ENCODE results near the gene ECHDC3. TPM values are rescaled to one million over a fixed set of nuclear protein-coding genes. Genes with fewer than 3 reads are reported as not detected.
A peak's percentile ranks its signal among the peaks of the same experiment; 100 is the strongest.

Gene ECHDC3
- total and polyA plus RNA-seq, 2 of the 8 experiments (the other 6 are each of a cell fraction or from before 2014, with no cell fraction given) = 15.6 to 19.9 TPM

DNA sequence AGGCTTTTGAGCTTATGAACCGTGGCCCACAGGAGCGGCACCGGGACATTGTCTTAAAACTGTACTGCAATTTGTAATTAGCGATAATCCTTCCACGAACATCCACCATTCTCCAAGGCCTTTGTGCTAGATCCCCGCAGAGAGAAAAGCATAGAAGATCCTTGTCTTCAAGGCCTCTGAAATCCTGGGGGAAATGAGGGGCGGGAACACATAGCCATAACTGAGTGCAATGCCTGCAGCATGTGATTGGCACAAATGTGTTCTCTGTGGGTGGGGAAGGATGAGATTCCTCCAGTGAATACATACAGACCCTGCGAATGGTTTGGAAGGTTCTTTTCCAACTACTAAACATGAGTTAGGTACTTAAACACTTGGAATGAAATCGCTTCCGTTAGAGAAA is 55.1 kb downstream of the ECHDC3 start:
- POLR2A ChIA-PET (ENCODE audit: partially characterized antibody) = interaction anchor here (0.6 kb wide), 2 partner anchors 128 to 254 kb away, joined by 3 read pairs; no protein-coding TSS in a partner anchor
- no peak overlapping the region for H4K5ac ChIP-seq (ENCODE audit: insufficient read length, low read depth, low read length)
- WGBS, 2 experiments (ENCODE audit: extremely low coverage in 1 of 2, insufficient coverage in 1 of 2, insufficient read length in 1 of 2, insufficient replicate concordance in 2 of 2, low coverage in 1 of 2, low lambda C conversion rate in 2 of 2, missing lambda C conversion rate in 1 of 2) = 92% methylated on average over 10 of the region's 10 CpGs; no CpG with 5 or more reads in 1 of the 2 experiments
- H2BK15ac ChIP-seq (ENCODE audit: low read length) = no peak overlapping the region
- H3K4me3 ChIP-seq (ENCODE audit: extremely low read depth in 1 of 4, insufficient read depth in 2 of 4, low read depth in 3 of 4, low read length in 4 of 4) = no peak overlapping the region; a peak in 1 of 8 replicates
- no peaks in the 10 kb centered on the region for H3K79me2 ChIP-seq (ENCODE audit: control insufficient read depth in 1 of 2, insufficient read depth in 2 of 2, low read length in 2 of 2)
- no peak overlapping the region for H3K56ac ChIP-seq (replicated peaks; ENCODE audit: insufficient read length, low read depth, low read length)
- no peak overlapping the region for H4K8ac ChIP-seq (ENCODE audit: extremely low read depth, insufficient read depth, low read length)
- DNase-seq (ENCODE audit: low read depth in 1 of 2, low spot score in 2 of 2) (no peak), FAIRE-seq (no peak)
- H3K23ac ChIP-seq (ENCODE audit: insufficient read length) = no peak overlapping the region
- H3K36me3 ChIP-seq (ENCODE audit: control insufficient read depth in 2 of 4, insufficient read depth in 4 of 4, low read length in 3 of 4) = no peaks in the 10 kb centered on the region
- H3K27ac ChIP-seq (ENCODE audit: low read depth, low read length) = no peak overlapping the region
- no peak overlapping the region for H2AK5ac ChIP-seq (ENCODE audit: low read depth, low read length)
- no peak overlapping the region for H3K4me2 ChIP-seq (ENCODE audit: insufficient read depth in 1 of 2, low read depth in 2 of 2, low read length in 2 of 2)
- H2BK12ac ChIP-seq (ENCODE audit: low read depth, low read length) = no peak overlapping the region
- H2BK20ac ChIP-seq (ENCODE audit: low read length) = 0 out of 2 replicates have a peak overlapping the region, but pooled peaks have one; percentile 66
- H2BK5ac ChIP-seq (ENCODE audit: low read depth, low read length) = no peak overlapping the region
- H3K27me3 ChIP-seq (replicated peaks in 1 of 4; ENCODE audit: control insufficient read depth in 3 of 4, extremely low read depth in 1 of 4, insufficient read depth in 3 of 4, low read length in 3 of 4) = no peaks in the 10 kb centered on the region
- peaks cover 0 to 6% of the 10 kb centered on the region in 2 experiments; a peak in 1 of 4 replicates for H3K9me3 ChIP-seq (ENCODE audit: insufficient read depth in 2 of 2, low read depth in 1 of 2, low read length in 1 of 2)
- H3K79me1 ChIP-seq (ENCODE audit: low read depth, low read length) = no peaks in the 10 kb centered on the region
- peak overlapping the region; percentile 76 for H4K91ac ChIP-seq (replicated peaks; ENCODE audit: insufficient read length, low read length)
- no peak overlapping the region for H3K4ac ChIP-seq (replicated peaks; ENCODE audit: insufficient read length, low read depth, low read length)
- H4K20me1 ChIP-seq (replicated peaks in 1 of 2; ENCODE audit: control insufficient read depth in 1 of 2, insufficient read depth in 2 of 2, low read length in 2 of 2) = no peaks in the 10 kb centered on the region
- H2BK120ac ChIP-seq (replicated peaks; ENCODE audit: low read depth, low read length) = no peak overlapping the region
- no peak overlapping the region for H2AFZ ChIP-seq (ENCODE audit: low read length)
- no peak overlapping the region for H3K14ac ChIP-seq (ENCODE audit: insufficient read length)
- no peak overlapping the region for H3K18ac ChIP-seq (ENCODE audit: extremely low read depth, low read length)
- CTCF ChIA-PET (ENCODE audit: partially characterized antibody) = interaction anchor here (0.6 to 7.8 kb wide), 7 partner anchors 8 to 189 kb away, joined by 3 to 55 read pairs (median 8); partner anchors contain the start of gene PROSER2
- H3K4me1 ChIP-seq (replicated peaks in 1 of 4; ENCODE audit: control insufficient read depth in 3 of 4, insufficient read depth in 4 of 4, low read length in 3 of 4) = peaks cover 0 to 7% (median 1%) of the 10 kb centered on the region in 4 experiments; a peak in 3 of 7 replicates
- H3K23me2 ChIP-seq (ENCODE audit: low read depth, low read length) = no peaks in the 10 kb centered on the region
- TF ChIP-seq CTBP2 (IDR thresholded peaks at IDR 0.05; ENCODE audit: borderline replicate concordance, insufficient read depth, insufficient read length, low read length) (no peak), KDM1A (IDR thresholded peaks at IDR 0.05; ENCODE audit: borderline replicate concordance, low read length) (no peak), KDM4A (IDR thresholded peaks at IDR 0.05; ENCODE audit: low read depth, low read length, severe bottlenecking) (no peak), CHD2 (IDR thresholded peaks at IDR 0.05; ENCODE audit: low read length) (no peak)
- H3K9ac ChIP-seq (replicated peaks in 1 of 4; ENCODE audit: extremely low read depth in 1 of 4, low read depth in 3 of 4, low read length in 3 of 4) = no peak overlapping the region

Data from H1 (cell line).